HEK293 (cell line): ENCODE results near the gene ARFIP2.
A peak's percentile ranks its signal among the peaks of the same experiment; 100 is the strongest.

Experiments
- CTCF ChIA-PET: fragments of 350-600 bp; formaldehyde crosslinking; extraction: SDS; loops from one replicate; lab custom pipeline; 2021; ENCODE audit warnings: antibody characterized with exemption; lab: Yijun Ruan, JAX
- POLR2A ChIA-PET: fragments of 300-600 bp; formaldehyde crosslinking; extraction: SDS; loops from one replicate; lab custom pipeline; 2020; ENCODE audit warnings: antibody characterized with exemption, inconsistent platforms; lab: Yijun Ruan, JAX
- H3K27ac ChIP-seq: fragments of 200-500 bp; sonication (Bioruptor generic); 2 replicates; pipeline ENCODE4 v1.5.1; 2014; ENCODE audit warnings: low read depth, low read length, control low read depth, inconsistent platforms; ENCODE audit errors: extremely low read depth
- H3K36me3 ChIP-seq, 2 experiments: fragments of 200-500 bp in 1 of 2; sonication (Bioruptor generic) in 1 of 2; 1 replicate in 1 of 2; 2 replicates in 1 of 2; pipeline ENCODE4 v1.5.1; 2014 to 2017; ENCODE audit warnings: inconsistent platforms in 2 of 2, low read length in 2 of 2; ENCODE audit not compliant: control insufficient read depth in 2 of 2, insufficient read depth in 1 of 2
- H3K4me1 ChIP-seq: fragments of 200-500 bp; sonication (Bioruptor generic); 2 replicates; pipeline ENCODE4 v1.5.1; 2014; ENCODE audit warnings: mild to moderate bottlenecking, low read length, inconsistent platforms; ENCODE audit not compliant: control insufficient read depth, insufficient read depth
- H3K4me3 ChIP-seq: 2 replicates; pipeline ENCODE4 v1.5.1; 2011; ENCODE audit warnings: low read depth, mild to moderate bottlenecking, control low read depth, low read length, moderate library complexity
- H3K9me3 ChIP-seq: fragments of 200-500 bp; sonication (Bioruptor generic); 2 replicates; pipeline ENCODE4 v1.5.1; 2014; ENCODE audit warnings: low read depth, low read length, inconsistent platforms; ENCODE audit not compliant: control insufficient read depth, insufficient read depth
- IKZF3 ChIP-seq: fragments of 450-650 bp; IDR thresholded peaks from 2 replicates; pipeline ENCODE4 v1.5.0; 2018; ENCODE audit warnings: missing biosample characterization, mild to moderate bottlenecking, missing genetic modification characterization, moderate library complexity
- MZF1 ChIP-seq: fragments of 450-650 bp; formaldehyde crosslinking; IDR thresholded peaks from 2 replicates; pipeline ENCODE4 v1.5.1; 2017; ENCODE audit warnings: missing biosample characterization, missing genetic modification characterization, borderline replicate concordance
- PRDM10 ChIP-seq: fragments of 450-650 bp; formaldehyde crosslinking; IDR thresholded peaks from 2 replicates; pipeline ENCODE4 v1.5.1; 2016; ENCODE audit warnings: missing biosample characterization, missing genetic modification characterization
- SP2 ChIP-seq: fragments of 450-650 bp; formaldehyde crosslinking; IDR thresholded peaks from 2 replicates; pipeline ENCODE4 v1.5.1; 2016; ENCODE audit warnings: missing biosample characterization, missing genetic modification characterization
- ZBTB48 ChIP-seq: fragments of 450-650 bp; formaldehyde crosslinking; IDR thresholded peaks from 2 replicates; pipeline ENCODE4 v1.5.1; 2016; ENCODE audit warnings: missing biosample characterization, missing genetic modification characterization
- ZBTB7A ChIP-seq: fragments of 450-650 bp; formaldehyde crosslinking; IDR thresholded peaks from 2 replicates; pipeline ENCODE4 v1.5.1; 2016; ENCODE audit warnings: low read depth, missing biosample characterization, missing genetic modification characterization
- ZNF335 ChIP-seq: fragments of 450-650 bp; formaldehyde crosslinking; conservative IDR thresholded peaks from 2 replicates; pipeline ENCODE4 v1.5.1; 2016; ENCODE audit warnings: missing biosample characterization, missing genetic modification characterization
- ZNF391 ChIP-seq: fragments of 450-650 bp; formaldehyde crosslinking; IDR thresholded peaks from 2 replicates; pipeline ENCODE4 v1.5.1; 2016; ENCODE audit warnings: low read depth, missing biosample characterization, missing genetic modification characterization, borderline replicate concordance
- ZNF792 ChIP-seq: fragments of 450-650 bp; formaldehyde crosslinking; IDR thresholded peaks from 2 replicates; pipeline ENCODE4 v1.5.1; 2016; ENCODE audit warnings: missing biosample characterization, missing genetic modification characterization
- TF ChIP-seq, protein P1 (sequence below): fragments of 450-650 bp; formaldehyde crosslinking; IDR thresholded peaks from 2 replicates; pipeline ENCODE4 v1.5.0; 2017; ENCODE audit warnings: missing biosample characterization, missing genetic modification characterization, borderline replicate concordance
- TF ChIP-seq, protein P2 (sequence below): fragments of 450-650 bp; formaldehyde crosslinking; IDR thresholded peaks from 2 replicates; pipeline ENCODE4 v1.5.1; 2017; ENCODE audit warnings: missing biosample characterization, mild to moderate bottlenecking, missing genetic modification characterization, moderate library complexity
- TF ChIP-seq, protein P3 (sequence below): IDR thresholded peaks from 2 replicates; pipeline ENCODE4 v1.6.1; 2011; ENCODE audit warnings: mild to moderate bottlenecking, low read depth, low read length, borderline replicate concordance

The ARFIP2 gene

DNA sequence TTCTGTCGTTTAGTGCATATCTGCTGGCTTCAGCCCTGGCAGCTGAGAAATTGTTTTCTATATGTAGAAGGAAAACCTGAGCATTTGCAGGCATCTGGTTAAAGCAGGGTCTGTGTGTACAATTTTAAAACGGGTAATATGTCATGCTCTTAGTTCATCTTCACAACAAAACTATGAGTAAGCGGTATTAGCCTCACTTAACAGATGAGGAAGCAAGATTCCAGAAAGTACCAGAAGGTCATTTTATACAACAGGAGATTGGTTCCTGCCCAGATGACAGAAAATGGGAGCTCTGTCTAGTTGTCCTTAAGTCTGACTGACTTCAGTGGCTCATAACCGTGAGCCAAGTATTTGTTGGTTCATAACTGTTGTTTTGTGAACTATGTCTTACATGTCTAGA lies 1.3 kb upstream of the ARFIP2 start:
- Histone ChIP-seq H3K36me3 (peaks cover 0 to 81% of the 10 kb centered on the region in 2 experiments; a peak in 1 of 3 replicates), H3K9me3 (no peaks in the 10 kb centered on the region), H3K4me3 (peak overlapping the region; percentile 73), H3K4me1 (no peaks in the 10 kb centered on the region), H3K27ac (no peak overlapping the region)
- CTCF ChIA-PET: interaction anchor here (0.6 to 1.6 kb wide), 9 partner anchors 8 to 103 kb away, joined by 3 to 8 read pairs (median 3); partner anchors contain the start of gene HPX
- POLR2A ChIA-PET: interaction anchor here (1.1 to 2.9 kb wide), 6 partner anchors 8 to 199 kb away, joined by 3 to 40 read pairs (median 10); partner anchors contain the start of genes APBB1, TPP1 and TRIM3
- no peak for TF ChIP-seq IKZF3 (tag by site-specific recombination)
- no peak for TF ChIP-seq ZBTB48 (tag by site-specific recombination)
- TF ChIP-seq, protein P1, sequence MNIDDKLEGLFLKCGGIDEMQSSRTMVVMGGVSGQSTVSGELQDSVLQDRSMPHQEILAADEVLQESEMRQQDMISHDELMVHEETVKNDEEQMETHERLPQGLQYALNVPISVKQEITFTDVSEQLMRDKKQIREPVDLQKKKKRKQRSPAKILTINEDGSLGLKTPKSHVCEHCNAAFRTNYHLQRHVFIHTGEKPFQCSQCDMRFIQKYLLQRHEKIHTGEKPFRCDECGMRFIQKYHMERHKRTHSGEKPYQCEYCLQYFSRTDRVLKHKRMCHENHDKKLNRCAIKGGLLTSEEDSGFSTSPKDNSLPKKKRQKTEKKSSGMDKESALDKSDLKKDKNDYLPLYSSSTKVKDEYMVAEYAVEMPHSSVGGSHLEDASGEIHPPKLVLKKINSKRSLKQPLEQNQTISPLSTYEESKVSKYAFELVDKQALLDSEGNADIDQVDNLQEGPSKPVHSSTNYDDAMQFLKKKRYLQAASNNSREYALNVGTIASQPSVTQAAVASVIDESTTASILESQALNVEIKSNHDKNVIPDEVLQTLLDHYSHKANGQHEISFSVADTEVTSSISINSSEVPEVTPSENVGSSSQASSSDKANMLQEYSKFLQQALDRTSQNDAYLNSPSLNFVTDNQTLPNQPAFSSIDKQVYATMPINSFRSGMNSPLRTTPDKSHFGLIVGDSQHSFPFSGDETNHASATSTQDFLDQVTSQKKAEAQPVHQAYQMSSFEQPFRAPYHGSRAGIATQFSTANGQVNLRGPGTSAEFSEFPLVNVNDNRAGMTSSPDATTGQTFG (tag by site-specific recombination): no peak
- TF ChIP-seq MZF1: no peak

DNA sequence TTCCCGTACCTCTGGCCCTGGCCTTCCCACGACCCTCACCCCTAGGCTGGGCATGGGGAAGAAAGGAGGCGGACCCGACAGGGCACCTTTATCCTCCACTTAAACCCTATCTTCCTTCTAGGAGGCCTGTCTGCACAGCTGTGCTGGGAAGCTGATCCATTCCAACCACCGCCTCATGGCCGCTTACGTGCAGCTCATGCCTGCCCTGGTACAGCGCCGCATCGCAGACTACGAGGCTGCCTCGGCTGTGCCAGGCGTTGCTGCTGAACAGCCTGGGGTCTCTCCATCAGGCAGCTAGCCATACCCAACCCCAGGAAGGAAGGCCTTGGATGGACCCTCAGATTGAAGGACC lies 769 bp upstream of the ARFIP2 start:
- Histone ChIP-seq H3K4me1 (no peaks in the 10 kb centered on the region), H3K4me3 (peak overlapping the region; percentile 73), H3K36me3 (peaks cover 0 to 81% of the 10 kb centered on the region in 2 experiments; a peak in 1 of 3 replicates), H3K9me3 (no peaks in the 10 kb centered on the region), H3K27ac (0 out of 2 replicates have a peak overlapping the region, but pooled peaks have one; percentile 18)
- CTCF ChIA-PET: interaction anchor here (0.8 to 1.6 kb wide), 5 partner anchors 13 to 38 kb away, joined by 3 to 8 read pairs (median 4); no protein-coding TSS in a partner anchor
- TF ChIP-seq ZNF391 (no peak), ZNF335 (peak; percentile 81)
- POLR2A ChIA-PET: interaction anchor here (0.8 to 2.9 kb wide), 15 partner anchors 8 to 247 kb away, joined by 3 to 40 read pairs (median 6); partner anchors contain the start of genes APBB1, FHIP1B, MRPL17 and SMPD1

DNA sequence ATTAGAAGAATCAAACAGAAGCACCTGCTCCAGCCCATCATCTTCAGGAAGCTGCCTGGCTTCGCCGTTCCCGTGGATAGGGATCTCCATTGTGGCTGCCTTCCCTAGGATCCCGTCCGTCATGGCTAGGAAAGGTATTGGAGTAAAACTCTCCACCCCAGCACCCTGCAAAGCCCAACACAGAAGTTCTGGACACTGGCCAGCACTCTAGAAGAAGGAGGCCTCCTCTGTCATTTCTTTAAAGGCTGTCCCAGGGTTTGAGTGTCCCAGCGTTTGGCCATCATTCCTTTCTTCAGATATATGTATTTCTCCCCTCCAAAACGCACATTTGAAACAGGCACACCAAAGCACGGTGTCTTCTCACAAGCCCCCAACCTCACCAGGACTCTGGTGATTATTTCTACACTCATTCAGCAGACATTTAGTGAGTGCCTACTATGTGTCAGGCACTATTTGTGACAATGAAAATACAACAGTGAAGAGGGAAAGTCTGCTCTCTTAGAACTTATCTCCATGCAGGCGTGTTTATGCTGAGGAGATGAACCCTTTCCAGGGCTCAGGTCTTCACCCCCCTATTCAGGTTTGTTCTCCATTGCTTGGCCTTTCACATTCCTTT lies 724 bp downstream of the ARFIP2 start:
- H3K4me3 ChIP-seq: peak overlapping the region; percentile 73
- no peaks in the 10 kb centered on the region for H3K9me3 ChIP-seq
- H3K4me1 ChIP-seq: no peaks in the 10 kb centered on the region
- POLR2A ChIA-PET: interaction anchor here (1.0 to 1.3 kb wide), 2 partner anchors 41 to 203 kb away, joined by 3 to 6 read pairs; partner anchors contain the start of gene MRPL17
- no peak overlapping the region; the same call in 1 of the 2 replicates for H3K27ac ChIP-seq
- TF ChIP-seq ZBTB7A (tag by site-specific recombination): no peak
- TF ChIP-seq, protein P2, sequence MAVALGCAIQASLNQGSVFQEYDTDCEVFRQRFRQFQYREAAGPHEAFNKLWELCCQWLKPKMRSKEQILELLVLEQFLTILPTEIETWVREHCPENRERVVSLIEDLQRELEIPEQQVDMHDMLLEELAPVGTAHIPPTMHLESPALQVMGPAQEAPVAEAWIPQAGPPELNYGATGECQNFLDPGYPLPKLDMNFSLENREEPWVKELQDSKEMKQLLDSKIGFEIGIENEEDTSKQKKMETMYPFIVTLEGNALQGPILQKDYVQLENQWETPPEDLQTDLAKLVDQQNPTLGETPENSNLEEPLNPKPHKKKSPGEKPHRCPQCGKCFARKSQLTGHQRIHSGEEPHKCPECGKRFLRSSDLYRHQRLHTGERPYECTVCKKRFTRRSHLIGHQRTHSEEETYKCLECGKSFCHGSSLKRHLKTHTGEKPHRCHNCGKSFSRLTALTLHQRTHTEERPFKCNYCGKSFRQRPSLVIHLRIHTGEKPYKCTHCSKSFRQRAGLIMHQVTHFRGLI (tag by site-specific recombination): peak; percentile 64
- peaks cover 0 to 75% of the 10 kb centered on the region in 2 experiments; a peak in 1 of 3 replicates for H3K36me3 ChIP-seq
- CTCF ChIA-PET: interaction anchor here (0.9 kb wide), 1 partner anchor 102 kb away, joined by 4 read pairs; no protein-coding TSS in a partner anchor

- ChIA-PET CTCF (interaction anchor here (6.3 kb wide), 1 partner anchor 98 kb away, joined by 27 read pairs; no protein-coding TSS in a partner anchor), POLR2A (no interaction called here)
- H3K36me3 ChIP-seq: peaks cover 0 to 41% of the 10 kb centered on the region in 2 experiments; a peak in 1 of 3 replicates
- no peaks in the 10 kb centered on the region for H3K9me3 ChIP-seq
- no peak for TF ChIP-seq ZNF792 (tag by site-specific recombination)
- TF ChIP-seq SP2: peak; percentile 40
- no peak for TF ChIP-seq PRDM10 (tag by site-specific recombination)
- TF ChIP-seq, protein P3, sequence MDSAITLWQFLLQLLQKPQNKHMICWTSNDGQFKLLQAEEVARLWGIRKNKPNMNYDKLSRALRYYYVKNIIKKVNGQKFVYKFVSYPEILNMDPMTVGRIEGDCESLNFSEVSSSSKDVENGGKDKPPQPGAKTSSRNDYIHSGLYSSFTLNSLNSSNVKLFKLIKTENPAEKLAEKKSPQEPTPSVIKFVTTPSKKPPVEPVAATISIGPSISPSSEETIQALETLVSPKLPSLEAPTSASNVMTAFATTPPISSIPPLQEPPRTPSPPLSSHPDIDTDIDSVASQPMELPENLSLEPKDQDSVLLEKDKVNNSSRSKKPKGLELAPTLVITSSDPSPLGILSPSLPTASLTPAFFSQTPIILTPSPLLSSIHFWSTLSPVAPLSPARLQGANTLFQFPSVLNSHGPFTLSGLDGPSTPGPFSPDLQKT: no peak
- TF ChIP-seq, all 188 proteins: peak for 1
- Histone ChIP-seq H3K4me3 (no peak overlapping the region), H3K27ac (no peak overlapping the region), H3K4me1 (no peaks in the 10 kb centered on the region)
Measured at GRCh38 chr11:6476571-6476970, 4.6 kb downstream of the ARFIP2 start.
